Smooth muscle cell (in vitro differentiated cells): ENCODE data around the gene SMAD7. TPM values are rescaled to one million over a fixed set of nuclear protein-coding genes. Genes with fewer than 3 reads are reported as not detected.

Experiments used
- DNase-seq: peaks from one replicate; lab custom pipeline; 2025; ENCODE audit not compliant: unreplicated experiment; lab: John Stamatoyannopoulos, UW
- H2AFZ ChIP-seq: fragments of 200-600 bp; sonication (generic); 2 replicates; pipeline ENCODE4 v1.6.0; 2016; ENCODE audit warnings: antibody characterized with exemption, low read depth, mild to moderate bottlenecking
- H3F3A ChIP-seq: fragments of 200-600 bp; sonication (generic); 2 replicates; pipeline ENCODE4 v1.6.0; 2017; ENCODE audit warnings: antibody characterized with exemption, low read depth
- H3K27ac ChIP-seq: fragments of 200-600 bp; sonication (generic); 2 replicates; pipeline ENCODE4 v1.5.1; 2016; ENCODE audit warnings: low read depth, mild to moderate bottlenecking
- H3K27me3 ChIP-seq: fragments of 200-600 bp; sonication (generic); 2 replicates; pipeline ENCODE4 v1.6.1; 2016; ENCODE audit warnings: low read depth, mild to moderate bottlenecking
- H3K36me3 ChIP-seq: fragments of 200-600 bp; sonication (generic); 2 replicates; pipeline ENCODE4 v1.5.1; 2016; ENCODE audit warnings: low read depth
- H3K4me1 ChIP-seq: fragments of 200-600 bp; sonication (generic); 2 replicates; pipeline ENCODE4 v1.5.1; 2016; ENCODE audit warnings: low read depth
- H3K4me2 ChIP-seq: fragments of 200-600 bp; sonication (generic); 2 replicates; pipeline ENCODE4 v1.6.0; 2016; ENCODE audit warnings: mild to moderate bottlenecking
- H3K4me3 ChIP-seq: fragments of 200-600 bp; sonication (generic); 2 replicates; pipeline ENCODE4 v1.5.1; 2016; ENCODE audit warnings: mild to moderate bottlenecking
- H3K79me2 ChIP-seq: fragments of 200-600 bp; sonication (generic); 2 replicates; pipeline ENCODE4 v1.6.0; 2016; ENCODE audit warnings: low read depth, mild to moderate bottlenecking
- H3K9ac ChIP-seq: fragments of 200-600 bp; sonication (generic); 2 replicates; pipeline ENCODE4 v1.6.0; 2016; ENCODE audit warnings: low read depth
- H3K9me3 ChIP-seq: fragments of 200-600 bp; sonication (generic); replicated peaks from 2 replicates; pipeline ENCODE4 v1.5.1; 2016; ENCODE audit warnings: low read depth
- H4K20me1 ChIP-seq: fragments of 200-600 bp; sonication (generic); 2 replicates; pipeline ENCODE4 v1.6.0; 2016; ENCODE audit warnings: low read depth
- CTCF ChIP-seq: fragments of 200-600 bp; sonication (generic); IDR thresholded peaks from 2 replicates; pipeline ENCODE4 v1.5.1; 2017; ENCODE audit warnings: borderline replicate concordance, mild to moderate bottlenecking, antibody characterized with exemption; ENCODE audit not compliant: insufficient read depth, poor library complexity, severe bottlenecking
- WGBS: methylation state at CpG from one replicate; pipeline ENCODE4 v1.1.7; 2016; ENCODE audit warnings: low lambda C conversion rate; 5-methylcytosine and 5-hydroxymethylcytosine counted together
- polyA plus RNA-seq: library from polyadenylated mRNA; unstranded; fragments of >200 nt; fragmentation: Nextera tagmentation; extraction: Ambion mirVana; gene quantifications from 2 replicates; pipeline ENCODE4 v1.2.1, GENCODE V29; 2016
- total RNA-seq: library from RNA; depleted of rRNA; stranded (reverse); fragments of >200 nt; gene quantifications from 2 replicates; pipeline ENCODE4 v1.2.3, GENCODE V29; 2014

SMAD7 gene
- total and polyA plus RNA-seq, 2 experiments from 2014 or later = 114 to 134 TPM

DNA sequence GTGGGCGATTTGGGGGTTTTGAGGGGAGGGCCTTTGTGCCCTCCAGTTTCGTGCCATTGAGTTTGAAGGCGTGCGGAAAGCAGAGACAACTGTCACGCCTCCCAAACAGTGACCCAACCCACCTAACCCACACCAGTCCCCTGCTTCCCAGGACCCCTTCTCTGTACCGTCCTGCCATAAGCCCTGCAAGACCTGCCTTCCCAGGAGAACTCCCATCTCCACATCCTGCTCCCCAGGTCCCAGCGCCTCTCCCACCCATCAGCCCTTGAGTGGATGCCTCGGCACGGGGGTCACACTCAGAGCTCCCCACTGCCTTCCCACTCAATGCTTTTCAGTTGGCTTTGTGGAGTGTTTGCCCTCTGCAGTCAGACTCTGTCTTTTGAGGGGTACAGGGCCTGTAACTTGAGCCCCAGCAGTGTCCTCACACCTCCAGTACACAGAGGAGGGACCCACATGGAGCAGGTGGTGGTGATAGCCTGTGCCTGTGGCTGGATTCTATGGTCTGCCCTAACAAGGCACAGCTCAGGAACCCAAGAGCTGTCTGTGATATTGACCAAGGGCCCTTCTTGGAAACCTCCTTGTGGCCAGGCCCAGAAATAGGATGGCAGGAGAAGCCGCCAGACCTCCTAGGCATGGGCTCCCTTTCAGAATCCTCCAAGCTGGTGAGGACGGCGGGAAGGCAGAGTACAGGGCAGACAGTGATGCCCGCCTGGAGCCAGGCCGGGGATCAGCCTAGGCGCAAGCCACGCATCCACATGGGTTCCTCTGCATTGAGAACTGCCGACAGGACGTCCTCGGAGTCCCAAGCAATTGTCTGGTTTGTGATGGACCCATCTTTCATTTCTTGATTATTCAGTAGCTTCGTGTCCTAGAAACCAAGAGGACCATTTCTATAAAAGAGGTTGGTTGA is 44.4 kb upstream of the SMAD7 start:
- H3K9ac ChIP-seq = peak overlapping the region; percentile 83
- H4K20me1 ChIP-seq = no peaks in the 10 kb centered on the region
- peak overlapping the region; percentile 87 for H3K27ac ChIP-seq
- peaks cover 29% of the 10 kb centered on the region for H3K4me1 ChIP-seq
- H3K9me3 ChIP-seq = no peaks in the 10 kb centered on the region
- H3K79me2 ChIP-seq = no peaks in the 10 kb centered on the region
- TF ChIP-seq CTCF = no peak
- no peaks in the 10 kb centered on the region for H3K27me3 ChIP-seq
- peaks cover 20% of the 10 kb centered on the region for H3F3A ChIP-seq
- no peak overlapping the region for H2AFZ ChIP-seq
- WGBS = 94% methylated on average over 20 of the region's 20 CpGs
- no peak for DNase-seq
- H3K4me2 ChIP-seq = no peak overlapping the region
- H3K4me3 ChIP-seq = no peak overlapping the region
- no peaks in the 10 kb centered on the region for H3K36me3 ChIP-seq

DNA sequence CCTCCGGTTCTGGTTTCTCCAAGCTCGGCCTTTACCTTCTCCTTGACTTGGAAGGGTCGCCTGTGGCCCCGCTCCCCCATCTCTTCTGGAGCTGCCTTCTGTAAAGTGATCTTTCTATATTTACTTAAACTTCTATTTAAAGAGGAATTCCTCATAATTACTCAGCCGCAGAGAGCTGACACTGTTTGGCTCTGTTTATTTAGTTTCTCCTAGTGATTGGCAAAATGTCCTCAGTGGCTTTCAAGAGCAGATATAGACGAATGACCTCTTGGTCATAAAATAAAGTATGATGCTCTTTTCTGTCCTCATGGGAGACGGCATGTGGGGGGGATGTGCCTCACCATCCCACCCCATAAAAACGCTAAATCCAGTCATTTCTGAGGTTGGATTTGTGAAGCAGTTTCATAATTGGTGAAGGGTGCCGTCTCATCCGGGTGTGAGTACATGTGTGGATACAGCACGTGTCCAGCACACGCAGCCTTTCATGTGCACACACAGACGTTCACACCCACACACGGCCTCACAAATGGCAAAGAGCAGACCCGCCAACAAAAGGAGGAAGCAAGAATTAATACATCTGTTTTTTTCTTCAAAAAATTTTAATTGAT is 43.4 kb upstream of the SMAD7 start:
- H3K4me1 ChIP-seq = peaks cover 34% of the 10 kb centered on the region
- peak overlapping the region; percentile 83 for H3K9ac ChIP-seq
- peak overlapping the region; percentile 40 for H3K4me2 ChIP-seq
- no peak overlapping the region for H2AFZ ChIP-seq
- DNase-seq = no peak
- no peaks in the 10 kb centered on the region for H3K79me2 ChIP-seq
- no peak overlapping the region for H3K4me3 ChIP-seq
- TF ChIP-seq CTCF = no peak
- H3K9me3 ChIP-seq = no peaks in the 10 kb centered on the region
- H4K20me1 ChIP-seq = no peaks in the 10 kb centered on the region
- no peaks in the 10 kb centered on the region for H3K36me3 ChIP-seq
- 32% methylated on average over 15 of the region's 15 CpGs for WGBS
- H3K27ac ChIP-seq = peak overlapping the region; percentile 87
- H3K27me3 ChIP-seq = no peaks in the 10 kb centered on the region
- peaks cover 20% of the 10 kb centered on the region for H3F3A ChIP-seq

GRCh38 chr18:48993586-48993985 is 42.8 kb upstream of the SMAD7 start:
- Histone ChIP-seq H3K4me2 (peak overlapping the region; percentile 40), H4K20me1 (no peaks in the 10 kb centered on the region), H3K27ac (peak overlapping the region; percentile 87), H3K4me3 (no peak overlapping the region), H3K27me3 (no peaks in the 10 kb centered on the region), H2AFZ (no peak overlapping the region), H3K9me3 (no peaks in the 10 kb centered on the region), H3K79me2 (no peaks in the 10 kb centered on the region), H3K9ac (peak overlapping the region; percentile 83), H3K36me3 (no peaks in the 10 kb centered on the region), H3F3A (peaks cover 17% of the 10 kb centered on the region), H3K4me1 (peaks cover 32% of the 10 kb centered on the region)
- WGBS = 85% methylated on average over 10 of the region's 10 CpGs
- no peak for DNase-seq
- TF ChIP-seq CTCF = no peak
